Ovary (tissue), 9 donors: ENCODE results near the gene CRADD. TPM values are rescaled to one million over a fixed set of nuclear protein-coding genes. Genes with fewer than 3 reads are reported as not detected.

Experiments
- DNase-seq, 5 donors: peaks; one replicate each; pipeline ENCODE4 v3.0.0-alpha.2; 2019 to 2020
- H3K27ac ChIP-seq, 2 donors: fragments of 200-600 bp; one replicate each; pipeline versions ENCODE4 v1.5.1 to v1.8.0; 2019 to 2022
- H3K27me3 ChIP-seq: fragments of 200-600 bp; one replicate; pipeline ENCODE4 v1.8.0; 2022
- H3K36me3 ChIP-seq: fragments of 200-600 bp; sonication (generic); one replicate; pipeline ENCODE4 v1.5.1; 2019
- H3K4me1 ChIP-seq: one replicate; pipeline ENCODE4 v1.8.1; 2013; ENCODE audit warnings: mild to moderate bottlenecking, moderate library complexity; ENCODE audit not compliant: insufficient read depth
- H3K4me3 ChIP-seq: fragments of 200-600 bp; sonication (generic); one replicate; pipeline ENCODE4 v1.5.1; 2017
- H3K9me3 ChIP-seq, 2 donors: fragments of 200-600 bp in 1 of 2; sonication (generic) in 1 of 2; one replicate each; pipeline versions ENCODE4 v1.5.1 to v1.8.1; 2013 to 2019; ENCODE audit warnings: mild to moderate bottlenecking in 1 of 2, moderate library complexity in 1 of 2
- CTCF ChIP-seq, 3 donors: fragments of 450-650 bp in 2 of 3; fragments of 200-600 bp in 1 of 3; IDR thresholded peaks; one replicate each; pipeline versions ENCODE4 v1.5.1 to v1.8.0; 2016 to 2022; ENCODE audit warnings: antibody characterized with exemption in 3 of 3, mild to moderate bottlenecking in 1 of 3
- EP300 ChIP-seq: sonication (generic); formaldehyde crosslinking; IDR thresholded peaks from one replicate; pipeline ENCODE4 v1.6.1; 2017; ENCODE audit warnings: antibody characterized with exemption
- POLR2A ChIP-seq: fragments of 450-650 bp; IDR thresholded peaks from one replicate; pipeline ENCODE4 v1.6.1; 2017; ENCODE audit warnings: antibody characterized with exemption, mild to moderate bottlenecking, moderate library complexity
- WGBS, 3 donors: extraction: QIAGEN DNeasy Blood & Tissue Kit in 1 of 3; methylation state at CpG; one replicate each; pipeline versions ENCODE4 v1.1.5 to v1.1.7; 2013 to 2017; 5-methylcytosine and 5-hydroxymethylcytosine counted together
- intact Hi-C, 4 donors: fragments of 100-400 bp; cut with DNase I; formaldehyde crosslinking; loops; one replicate each; pipeline versions ENCODE4 v1.11.0 to v1.15.1; 2022 to 2023
- polyA plus RNA-seq, 2 donors: library from polyadenylated mRNA; stranded (reverse); fragments of 200-250 nt in 1 of 2; fragments of 350-450 nt in 1 of 2; fragmentation: Illumina TruSeq in 1 of 2; extraction: RNeasy Lipid Tissue Mini Kit (QIAGEN cat#74804) in 1 of 2; gene quantifications; one replicate each; pipeline ENCODE4 v1.2.3, GENCODE V29; 2013 to 2014
- total RNA-seq, 7 donors: library from RNA; depleted of rRNA in 2 of 7; stranded (reverse); fragments of >200 nt in 2 of 7; fragmentation: NEBNext Ultra II Directional in 3 of 7; extraction: Animal tissue kit (Norgen Biotek cat#: 25700) in 3 of 7; gene quantifications; one replicate each; pipeline versions ENCODE4 v1.1.0 to v1.2.4, GENCODE V29; 2016 to 2023
- donor health status: DM: no; HTN: no; CAD: no; lungs with moderate emphysema.
- donor health status: DM: no; HTN: no; CAD: no.
- donor health status: Bipolar disorder and iron deficiency.
- donor health status: DM: yes; HTN: yes; CAD: no.
- donor health status: DM: no; HTN: no; CAD: no.
- donor health status: DM: yes; HTN: yes; CAD: no.

CRADD gene
- total and polyA plus RNA-seq, 9 donors, result 11.4 to 67.8 (median 16.9) TPM

- Histone ChIP-seq H3K27me3 (no peaks in the 10 kb centered on the region), H3K36me3 (no peaks in the 10 kb centered on the region), H3K4me1 (no peaks in the 10 kb centered on the region), H3K4me3 (no peak overlapping the region), H3K9me3 (no peaks in the 10 kb centered on the region), H3K27ac (no peak overlapping the region)
- intact Hi-C loops, result loop anchor here in 3 of 4 donors (10.0 kb wide), 3 partner anchors 75 to 405 kb away; partner anchors contain the start of gene SOCS2 (in 1 of the 3)
- TF ChIP-seq POLR2A (no peak), CTCF (IDR thresholded peaks at IDR 0.05) (no peak), EP300 (no peak)
- no peak for DNase-seq
- WGBS, 3 donors, result 20 to 38% (median 31%) methylated on average over 4 of the region's 4 CpGs
These were observed 7.1 kb upstream of the CRADD start for GRCh38 chr12:93670104-93670503.

GRCh38 chr12:93671044-93671443 is 6.1 kb upstream of the CRADD start:
- Histone ChIP-seq H3K9me3 (no peaks in the 10 kb centered on the region), H3K36me3 (no peaks in the 10 kb centered on the region), H3K4me1 (no peaks in the 10 kb centered on the region), H3K4me3 (no peak overlapping the region), H3K27me3 (no peaks in the 10 kb centered on the region), H3K27ac (no peak overlapping the region)
- WGBS, 3 donors, result 76 to 86% (median 82%) methylated on average over 3 of the region's 3 CpGs
- intact Hi-C loops, result loop anchor here in 3 of 4 donors (10.0 kb wide), 3 partner anchors 74 to 404 kb away; partner anchors contain the start of gene SOCS2 (in 1 of the 3)
- TF ChIP-seq CTCF (IDR thresholded peaks at IDR 0.05) (no peak), EP300 (no peak), POLR2A (no peak)
- no peak for DNase-seq

GRCh38 chr12:93673084-93673483 is 4.1 kb upstream of the CRADD start:
- intact Hi-C loops, result loop anchor here in 3 of 4 donors (10.0 kb wide), 3 partner anchors 72 to 402 kb away; partner anchors contain the start of gene SOCS2 (in 1 of the 3)
- no peaks in the 10 kb centered on the region for H3K36me3 ChIP-seq
- TF ChIP-seq EP300 (no peak), CTCF (IDR thresholded peaks at IDR 0.05) (no peak), POLR2A (no peak)
- H3K27ac ChIP-seq, result no peak overlapping the region
- 8 to 13% (median 11%) methylated on average over 1 of the region's 1 CpG for WGBS, 3 donors
- DNase-seq, result no peak
- H3K4me1 ChIP-seq, result peaks cover under 1% of the 10 kb centered on the region
- no peaks in the 10 kb centered on the region for H3K9me3 ChIP-seq
- H3K27me3 ChIP-seq, result no peaks in the 10 kb centered on the region
- no peak overlapping the region for H3K4me3 ChIP-seq

- intact Hi-C loops, result loop anchor here in 3 of 4 donors (10.0 kb wide), 3 partner anchors 70 to 400 kb away; partner anchors contain the start of gene SOCS2 (in 1 of the 3)
- H3K27ac ChIP-seq, result no peak overlapping the region
- 82 to 87% (median 87%) methylated on average over 6 of the region's 6 CpGs for WGBS, 3 donors
- no peaks in the 10 kb centered on the region for H3K9me3 ChIP-seq
- no peak for DNase-seq
- TF ChIP-seq EP300, result no peak
- TF ChIP-seq CTCF (IDR thresholded peaks at IDR 0.05), result no peak
- no peak for TF ChIP-seq POLR2A
- no peak overlapping the region for H3K4me3 ChIP-seq
- no peaks in the 10 kb centered on the region for H3K36me3 ChIP-seq
- peaks cover 4% of the 10 kb centered on the region for H3K4me1 ChIP-seq
- no peaks in the 10 kb centered on the region for H3K27me3 ChIP-seq
These were observed 2.8 kb upstream of the CRADD start for GRCh38 chr12:93674386-93674785.
